Fibroblast of skin of left quadriceps (primary cell): ENCODE results near the gene DUSP28.
"Not testable (repeated sequence)": the region's sequence is repeated elsewhere in the genome, so short reads cannot be mapped to it uniquely, and the experiment has no call there.

Experiments
- DNase-seq, 2 experiments: peaks; one replicate each; pipeline ENCODE4 v3.0.0-alpha.2; 2013; ENCODE audit warnings: low read depth in 2 of 2

The DUSP28 gene

GRCh38 chr2:240560084-240560479, at the start of gene DUSP28:
TSS of gene DUSP28 (plus strand) at chr2:240560357. CDS start at chr2:240560685, 328 bp downstream.
- peak in 1 of 2 experiments; percentile 56 for DNase-seq

GRCh38 chr2:240510513-240511210, 49.5 kb upstream of the DUSP28 start:
- no peak for DNase-seq

GRCh38 chr2:240511351-240512108, 48.6 kb upstream of the DUSP28 start:
- DNase-seq, result no peak

- DNase-seq, result no peak
Observed at GRCh38 chr2:240512109-240512485, 48.1 kb upstream of the DUSP28 start.

- DNase-seq, result no peak
Observed at GRCh38 chr2:240512666-240513535, 47.3 kb upstream of the DUSP28 start.

- DNase-seq, result peak; percentile 39 to 41
Observed at GRCh38 chr2:240513549-240514287, 46.4 kb upstream of the DUSP28 start.

- no peak for DNase-seq
Observed at GRCh38 chr2:240514631-240515030, 45.5 kb upstream of the DUSP28 start.

GRCh38 chr2:240517342-240517741, 42.8 kb upstream of the DUSP28 start:
- DNase-seq, result no peak

GRCh38 chr2:240518981-240519380, 41.2 kb upstream of the DUSP28 start:
- no peak for DNase-seq

GRCh38 chr2:240519396-240520129, 40.6 kb upstream of the DUSP28 start:
- DNase-seq, result peak; percentile 5 to 7

- DNase-seq, result no peak
Observed at GRCh38 chr2:240520130-240520973, 39.8 kb upstream of the DUSP28 start.

GRCh38 chr2:240520974-240521350, 39.2 kb upstream of the DUSP28 start:
- DNase-seq, result no peak

GRCh38 chr2:240521885-240522284, 38.3 kb upstream of the DUSP28 start:
- DNase-seq, result not testable (repeated sequence)

GRCh38 chr2:240522406-240522805, 37.8 kb upstream of the DUSP28 start:
- no peak for DNase-seq

- DNase-seq, result no peak
Observed at GRCh38 chr2:240523451-240524281, 36.5 kb upstream of the DUSP28 start.

- no peak for DNase-seq
Observed at GRCh38 chr2:240524963-240525718, 35.0 kb upstream of the DUSP28 start.

- DNase-seq, result no peak
Observed at GRCh38 chr2:240525802-240526201, 34.4 kb upstream of the DUSP28 start.

GRCh38 chr2:240526521-240526920, 33.6 kb upstream of the DUSP28 start:
- no peak for DNase-seq
